ENCODE measurements around the gene HNRNPA3.

The HNRNPA3 gene

GRCh38 chr2:177247693-177248262 is 35.2 kb downstream of the HNRNPA3 start:
- no peak overlapping the region for H4K8ac ChIP-seq (ENCODE audit: low read depth, low read length)
- H3K4me2 ChIP-seq (ENCODE audit: low read length): no peak overlapping the region
- H2BK5ac ChIP-seq (ENCODE audit: low read depth, low read length, poor library complexity): no peak overlapping the region
- WGBS (ENCODE audit: extremely low coverage, insufficient coverage, insufficient read length): no CpG with 5 or more reads among the region's 6 CpGs
- peaks cover 3 to 7% of the 10 kb centered on the region in 2 experiments for H3K36me3 ChIP-seq (ENCODE audit: control insufficient read depth in 1 of 2, insufficient read depth in 2 of 2, low read length in 2 of 2)
- H3K9ac ChIP-seq (ENCODE audit: low read length): no peak overlapping the region
- H3K4ac ChIP-seq (ENCODE audit: low read depth, low read length): peak overlapping the region; percentile 96
- H3K79me2 ChIP-seq (ENCODE audit: control insufficient read depth, insufficient read depth, low read length, poor library complexity): peaks cover 23% of the 10 kb centered on the region
- no peak overlapping the region for H3K4me3 ChIP-seq (ENCODE audit: low read depth, low read length)
- no peaks in the 10 kb centered on the region for H3K9me3 ChIP-seq (ENCODE audit: insufficient read depth, low read depth, low read length)
- H4K12ac ChIP-seq (ENCODE audit: low read depth, low read length): no peak overlapping the region
- H2BK120ac ChIP-seq (ENCODE audit: insufficient read depth, low read length, poor library complexity): no peak overlapping the region
- no peak for DNase-seq
- H3K79me1 ChIP-seq (ENCODE audit: low read length): peaks cover 15% of the 10 kb centered on the region
- no peak overlapping the region for H2AK5ac ChIP-seq (ENCODE audit: low read length)
- peaks cover 17 to 29% of the 10 kb centered on the region in 2 experiments for H3K4me1 ChIP-seq (ENCODE audit: control insufficient read depth in 1 of 2, insufficient read depth in 2 of 2, low read length in 2 of 2)
- no peak overlapping the region for H4K91ac ChIP-seq (ENCODE audit: low read depth, low read length)
- no peak overlapping the region for H3K18ac ChIP-seq (ENCODE audit: low read length)
- no peak overlapping the region for H3K23ac ChIP-seq (ENCODE audit: low read length)
- H3K14ac ChIP-seq (ENCODE audit: low read length): no peak overlapping the region
- no peaks in the 10 kb centered on the region for H3K27me3 ChIP-seq (ENCODE audit: insufficient read depth, low read length)
- no peak overlapping the region for H2AFZ ChIP-seq (ENCODE audit: insufficient read depth, low read length, poor library complexity)
- no peak overlapping the region for H2BK12ac ChIP-seq (ENCODE audit: low read length)
- H3K27ac ChIP-seq (ENCODE audit: low read depth, low read length): no peak overlapping the region

GRCh38 chr2:177249038-177249437 is 36.4 kb downstream of the HNRNPA3 start:
- no peak overlapping the region for H4K8ac ChIP-seq (ENCODE audit: low read depth, low read length)
- H3K36me3 ChIP-seq (ENCODE audit: control insufficient read depth in 1 of 2, insufficient read depth in 2 of 2, low read length in 2 of 2): peaks cover 3 to 7% of the 10 kb centered on the region in 2 experiments
- H3K14ac ChIP-seq (ENCODE audit: low read length): no peak overlapping the region
- no peak overlapping the region for H4K12ac ChIP-seq (ENCODE audit: low read depth, low read length)
- H3K27ac ChIP-seq (ENCODE audit: low read depth, low read length): no peak overlapping the region
- peak overlapping the region; percentile 86 for H3K4ac ChIP-seq (ENCODE audit: low read depth, low read length)
- H3K79me1 ChIP-seq (ENCODE audit: low read length): peaks cover 7% of the 10 kb centered on the region
- H4K91ac ChIP-seq (ENCODE audit: low read depth, low read length): no peak overlapping the region
- H3K18ac ChIP-seq (ENCODE audit: low read length): peak overlapping the region; percentile 40
- WGBS (ENCODE audit: extremely low coverage, insufficient coverage, insufficient read length): no CpG with 5 or more reads among the region's 7 CpGs
- H3K9me3 ChIP-seq (ENCODE audit: insufficient read depth, low read depth, low read length): no peaks in the 10 kb centered on the region
- no peak overlapping the region for H2BK120ac ChIP-seq (ENCODE audit: insufficient read depth, low read length, poor library complexity)
- H2AFZ ChIP-seq (ENCODE audit: insufficient read depth, low read length, poor library complexity): no peak overlapping the region
- peaks cover 10 to 22% of the 10 kb centered on the region in 2 experiments for H3K4me1 ChIP-seq (ENCODE audit: control insufficient read depth in 1 of 2, insufficient read depth in 2 of 2, low read length in 2 of 2)
- no peaks in the 10 kb centered on the region for H3K27me3 ChIP-seq (ENCODE audit: insufficient read depth, low read length)
- H2AK5ac ChIP-seq (ENCODE audit: low read length): no peak overlapping the region
- H2BK5ac ChIP-seq (ENCODE audit: low read depth, low read length, poor library complexity): peak overlapping the region; percentile 33
- H3K4me3 ChIP-seq (ENCODE audit: low read depth, low read length): no peak overlapping the region
- no peak overlapping the region for H3K23ac ChIP-seq (ENCODE audit: low read length)
- H3K9ac ChIP-seq (ENCODE audit: low read length): no peak overlapping the region
- H3K4me2 ChIP-seq (ENCODE audit: low read length): no peak overlapping the region
- H3K79me2 ChIP-seq (ENCODE audit: control insufficient read depth, insufficient read depth, low read length, poor library complexity): peaks cover 20% of the 10 kb centered on the region
- no peak overlapping the region for H2BK12ac ChIP-seq (ENCODE audit: low read length)
- no peak for DNase-seq

GRCh38 chr2:177250461-177250860 is 37.9 kb downstream of the HNRNPA3 start:
- H2BK120ac ChIP-seq (ENCODE audit: insufficient read depth, low read length, poor library complexity): no peak overlapping the region
- WGBS (ENCODE audit: extremely low coverage, insufficient coverage, insufficient read length): no CpG with 5 or more reads among the region's 5 CpGs
- H3K4me1 ChIP-seq (ENCODE audit: control insufficient read depth in 1 of 2, insufficient read depth in 2 of 2, low read length in 2 of 2): peaks cover 12 to 22% of the 10 kb centered on the region in 2 experiments

GRCh38 chr2:177251165-177251542 is 38.6 kb downstream of the HNRNPA3 start:
- peak overlapping the region; percentile 57 for H3K4ac ChIP-seq (ENCODE audit: low read depth, low read length)
- no peak overlapping the region for H2AK5ac ChIP-seq (ENCODE audit: low read length)
- no peak overlapping the region for H4K91ac ChIP-seq (ENCODE audit: low read depth, low read length)
- H3K27me3 ChIP-seq (ENCODE audit: insufficient read depth, low read length): no peaks in the 10 kb centered on the region
- no CpG with 5 or more reads among the region's 3 CpGs for WGBS (ENCODE audit: extremely low coverage, insufficient coverage, insufficient read length)
- H4K12ac ChIP-seq (ENCODE audit: low read depth, low read length): no peak overlapping the region
- H2AFZ ChIP-seq (ENCODE audit: insufficient read depth, low read length, poor library complexity): no peak overlapping the region
- H3K4me3 ChIP-seq (ENCODE audit: low read depth, low read length): no peak overlapping the region
- no peak overlapping the region for H3K27ac ChIP-seq (ENCODE audit: low read depth, low read length)
- no peak for DNase-seq
- H3K4me1 ChIP-seq (ENCODE audit: control insufficient read depth in 1 of 2, insufficient read depth in 2 of 2, low read length in 2 of 2): peaks cover 10 to 20% of the 10 kb centered on the region in 2 experiments
- no peaks in the 10 kb centered on the region for H3K79me1 ChIP-seq (ENCODE audit: low read length)
- no peaks in the 10 kb centered on the region for H3K9me3 ChIP-seq (ENCODE audit: insufficient read depth, low read depth, low read length)
- H3K9ac ChIP-seq (ENCODE audit: low read length): no peak overlapping the region
- H2BK12ac ChIP-seq (ENCODE audit: low read length): no peak overlapping the region
- H3K79me2 ChIP-seq (ENCODE audit: control insufficient read depth, insufficient read depth, low read length, poor library complexity): peaks cover 23% of the 10 kb centered on the region
- no peak overlapping the region for H2BK120ac ChIP-seq (ENCODE audit: insufficient read depth, low read length, poor library complexity)
- H3K14ac ChIP-seq (ENCODE audit: low read length): no peak overlapping the region
- no peak overlapping the region for H4K8ac ChIP-seq (ENCODE audit: low read depth, low read length)
- no peak overlapping the region for H3K23ac ChIP-seq (ENCODE audit: low read length)
- no peak overlapping the region for H2BK5ac ChIP-seq (ENCODE audit: low read depth, low read length, poor library complexity)
- peaks cover 3 to 7% of the 10 kb centered on the region in 2 experiments for H3K36me3 ChIP-seq (ENCODE audit: control insufficient read depth in 1 of 2, insufficient read depth in 2 of 2, low read length in 2 of 2)
- no peak overlapping the region for H3K4me2 ChIP-seq (ENCODE audit: low read length)
- no peak overlapping the region for H3K18ac ChIP-seq (ENCODE audit: low read length)

More at GRCh38 chr2:177250461-177250860, 37.9 kb downstream of the HNRNPA3 start:
- Histone ChIP-seq H3K79me1 (ENCODE audit: low read length) (peaks cover 3% of the 10 kb centered on the region), H3K18ac (ENCODE audit: low read length) (no peak overlapping the region), H3K79me2 (ENCODE audit: control insufficient read depth, insufficient read depth, low read length, poor library complexity) (peaks cover 22% of the 10 kb centered on the region), H4K91ac (ENCODE audit: low read depth, low read length) (no peak overlapping the region), H3K4me2 (ENCODE audit: low read length) (no peak overlapping the region), H3K4me3 (ENCODE audit: low read depth, low read length) (no peak overlapping the region), H3K27me3 (ENCODE audit: insufficient read depth, low read length) (no peaks in the 10 kb centered on the region), H2AK5ac (ENCODE audit: low read length) (no peak overlapping the region), H3K9me3 (ENCODE audit: insufficient read depth, low read depth, low read length) (no peaks in the 10 kb centered on the region), H3K9ac (ENCODE audit: low read length) (no peak overlapping the region), H3K23ac (ENCODE audit: low read length) (no peak overlapping the region), H2AFZ (ENCODE audit: insufficient read depth, low read length, poor library complexity) (no peak overlapping the region), H3K14ac (ENCODE audit: low read length) (no peak overlapping the region), H3K4ac (ENCODE audit: low read depth, low read length) (peak overlapping the region; percentile 89), H4K12ac (ENCODE audit: low read depth, low read length) (no peak overlapping the region), H3K36me3 (ENCODE audit: control insufficient read depth in 1 of 2, insufficient read depth in 2 of 2, low read length in 2 of 2) (peaks cover 3 to 7% of the 10 kb centered on the region in 2 experiments), H2BK12ac (ENCODE audit: low read length) (no peak overlapping the region), H3K27ac (ENCODE audit: low read depth, low read length) (no peak overlapping the region), H2BK5ac (ENCODE audit: low read depth, low read length, poor library complexity) (no peak overlapping the region), H4K8ac (ENCODE audit: low read depth, low read length) (no peak overlapping the region)
- DNase-seq: no peak

Data from trophoblast cell (in vitro differentiated cells and primary cell).